C4-2B (cell line): Measurements from ENCODE around the gene ANXA6.

Source experiments
- CTCF ChIP-seq: fragments of 450-650 bp; conservative IDR thresholded peaks from 2 replicates; pipeline ENCODE4 v1.5.1; 2017; ENCODE audit warnings: mild to moderate bottlenecking
- ZFX ChIP-seq: fragments of 450-650 bp; IDR thresholded peaks from 2 replicates; pipeline ENCODE4 v1.6.1; 2017

GRCh38 chr5:151158287-151158661 is 695 bp upstream of the ANXA6 start:
- TF ChIP-seq CTCF (no peak), ZFX (no peak)
